GM19372 (cell line): ENCODE results near the gene SH3PXD2B.
A peak's percentile ranks its signal among the peaks of the same experiment; 100 is the strongest.
"Not testable (repeated sequence)": the region's sequence is repeated elsewhere in the genome, so short reads cannot be mapped to it uniquely, and the experiment has no call there.

Source experiments
- ATAC-seq: cut with Tn5 transposase; IDR thresholded peaks from one replicate; pipeline ENCODE4 v1.9.1; 2021; ENCODE audit warnings: mild to moderate bottlenecking, low read depth, moderate library complexity; ENCODE audit not compliant: unreplicated experiment

SH3PXD2B gene

GRCh38 chr5:172312286-172312685 lies 142.0 kb downstream of the SH3PXD2B start:
- ATAC-seq: no peak

- ATAC-seq: no peak
These were observed 142.7 kb downstream of the SH3PXD2B start for GRCh38 chr5:172311605-172312004.

GRCh38 chr5:172311026-172311425 lies 143.3 kb downstream of the SH3PXD2B start:
- no peak for ATAC-seq

- no peak for ATAC-seq
These were observed 148.9 kb downstream of the SH3PXD2B start for GRCh38 chr5:172305380-172305779.

- ATAC-seq: no peak
These were observed 150.6 kb downstream of the SH3PXD2B start for GRCh38 chr5:172303572-172304335.

- no peak for ATAC-seq
These were observed 151.2 kb downstream of the SH3PXD2B start for GRCh38 chr5:172303162-172303561.

- no peak for ATAC-seq
These were observed 152.1 kb downstream of the SH3PXD2B start for GRCh38 chr5:172302047-172302710.

GRCh38 chr5:172299916-172300439 lies 154.3 kb downstream of the SH3PXD2B start:
- ATAC-seq: no peak

GRCh38 chr5:172294831-172295230 lies 159.5 kb downstream of the SH3PXD2B start:
- ATAC-seq: no peak

GRCh38 chr5:172293745-172294342 lies 160.5 kb downstream of the SH3PXD2B start:
- no peak for ATAC-seq

- peak; percentile 89 for ATAC-seq
These were observed 161.1 kb downstream of the SH3PXD2B start for GRCh38 chr5:172293054-172293744.

- not testable (repeated sequence) for ATAC-seq
These were observed 162.5 kb downstream of the SH3PXD2B start for GRCh38 chr5:172291837-172292236.

- ATAC-seq: no peak
These were observed 165.9 kb downstream of the SH3PXD2B start for GRCh38 chr5:172288465-172288864.

- ATAC-seq: not testable (repeated sequence)
These were observed 167.2 kb downstream of the SH3PXD2B start for GRCh38 chr5:172287140-172287539.

- ATAC-seq: no peak
These were observed 168.8 kb downstream of the SH3PXD2B start for GRCh38 chr5:172285226-172286143.

GRCh38 chr5:172284611-172284980 lies 169.7 kb downstream of the SH3PXD2B start:
- no peak for ATAC-seq

GRCh38 chr5:172283862-172284610 lies 170.3 kb downstream of the SH3PXD2B start:
- peak; percentile 81 for ATAC-seq

GRCh38 chr5:172283020-172283861 lies 171.1 kb downstream of the SH3PXD2B start, which contains the start of gene UBTD2:
Gene UBTD2, minus strand, starts transcription at chr5:172283764. Its CDS starts 99 bp downstream, at chr5:172283665.
- ATAC-seq: peak; percentile 86
